ENCODE measurements around the gene PDPR.
"Not testable (repeated sequence)": the region's sequence is repeated elsewhere in the genome, so short reads cannot be mapped to it uniquely, and the experiment has no call there.

DNA sequence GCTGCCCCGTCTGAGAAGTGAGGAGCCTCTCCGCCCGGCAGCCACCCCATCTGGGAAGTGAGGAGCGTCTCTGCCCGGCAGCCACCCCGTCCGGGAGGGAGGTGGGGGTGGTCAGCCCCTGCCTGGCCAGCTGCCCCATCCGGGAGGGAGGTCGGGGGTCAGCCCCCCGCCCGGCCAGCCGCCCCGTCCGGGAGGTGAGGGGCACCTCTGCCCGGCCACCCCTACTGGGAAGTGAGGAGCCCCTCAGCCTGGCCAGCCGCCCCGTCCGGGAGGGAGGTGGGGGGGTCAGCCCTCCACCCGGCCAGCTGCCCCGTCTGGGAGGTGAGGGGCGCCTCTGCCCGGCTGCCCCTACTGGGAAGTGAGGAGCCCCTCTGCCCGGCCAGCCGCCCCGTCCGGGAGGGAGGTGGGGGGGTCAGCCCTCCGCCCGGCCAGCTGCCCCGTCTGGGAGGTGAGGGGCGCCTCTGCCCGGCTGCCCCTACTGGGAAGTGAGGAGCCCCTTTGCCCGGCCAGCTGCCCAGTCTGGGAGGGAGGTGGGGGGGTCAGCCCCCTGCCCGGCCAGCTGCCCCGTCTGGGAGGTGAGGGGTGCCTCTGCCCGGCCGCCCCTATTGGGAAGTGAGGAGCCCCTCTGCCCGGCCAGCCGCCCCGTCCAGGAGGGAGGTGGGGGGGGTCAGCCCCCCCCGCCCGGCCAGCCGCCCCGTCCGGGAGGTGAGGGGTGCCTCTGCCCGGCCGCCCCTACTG, 90.7 kb downstream of the PDPR start:
- TF ChIP-seq, protein P1, sequence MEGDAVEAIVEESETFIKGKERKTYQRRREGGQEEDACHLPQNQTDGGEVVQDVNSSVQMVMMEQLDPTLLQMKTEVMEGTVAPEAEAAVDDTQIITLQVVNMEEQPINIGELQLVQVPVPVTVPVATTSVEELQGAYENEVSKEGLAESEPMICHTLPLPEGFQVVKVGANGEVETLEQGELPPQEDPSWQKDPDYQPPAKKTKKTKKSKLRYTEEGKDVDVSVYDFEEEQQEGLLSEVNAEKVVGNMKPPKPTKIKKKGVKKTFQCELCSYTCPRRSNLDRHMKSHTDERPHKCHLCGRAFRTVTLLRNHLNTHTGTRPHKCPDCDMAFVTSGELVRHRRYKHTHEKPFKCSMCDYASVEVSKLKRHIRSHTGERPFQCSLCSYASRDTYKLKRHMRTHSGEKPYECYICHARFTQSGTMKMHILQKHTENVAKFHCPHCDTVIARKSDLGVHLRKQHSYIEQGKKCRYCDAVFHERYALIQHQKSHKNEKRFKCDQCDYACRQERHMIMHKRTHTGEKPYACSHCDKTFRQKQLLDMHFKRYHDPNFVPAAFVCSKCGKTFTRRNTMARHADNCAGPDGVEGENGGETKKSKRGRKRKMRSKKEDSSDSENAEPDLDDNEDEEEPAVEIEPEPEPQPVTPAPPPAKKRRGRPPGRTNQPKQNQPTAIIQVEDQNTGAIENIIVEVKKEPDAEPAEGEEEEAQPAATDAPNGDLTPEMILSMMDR (IDR thresholded peaks at IDR 0.05 in 4 of 5, conservative IDR thresholded peaks at IDR 0.05 in 1 of 5), result not testable (repeated sequence)
- TF ChIP-seq POLR2A (IDR thresholded peaks at IDR 0.05), result not testable (repeated sequence)
